Left ventricle myocardium superior (tissue), 1 donor: ENCODE measurements around the gene CCL20. TPM values are rescaled to one million over a fixed set of nuclear protein-coding genes. Genes with fewer than 3 reads are reported as not detected.
"Not testable (repeated sequence)": the region's sequence is repeated elsewhere in the genome, so short reads cannot be mapped to it uniquely, and the experiment has no call there.

ENCODE experiments used
- ATAC-seq: fragments of 200-7000 bp; cut with Tn5 transposase; one replicate; pipeline ENCODE4 v1.9.1; 2020; ENCODE audit warnings: mild to moderate bottlenecking, moderate library complexity
- DNase-seq: peaks from one replicate; pipeline ENCODE4 v3.0.0-alpha.2; 2020
- intact Hi-C: fragments of 100-400 bp; cut with micrococcal nuclease; formaldehyde crosslinking; loops from one replicate; pipeline ENCODE4 v1.11.0; 2022
- total RNA-seq: library from RNA; stranded (reverse); fragmentation: NEBNext Ultra II Directional; extraction: Animal tissue kit (Norgen Biotek cat#: 25700); gene quantifications from one replicate; pipeline ENCODE4 v1.2.1, GENCODE V29; 2021
- donor health status: DM: no; HTN: yes; CAD: no; lungs with severe emphysema.

Gene CCL20
- total RNA-seq, 1 donor from 2014 or later, result not detected

DNA sequence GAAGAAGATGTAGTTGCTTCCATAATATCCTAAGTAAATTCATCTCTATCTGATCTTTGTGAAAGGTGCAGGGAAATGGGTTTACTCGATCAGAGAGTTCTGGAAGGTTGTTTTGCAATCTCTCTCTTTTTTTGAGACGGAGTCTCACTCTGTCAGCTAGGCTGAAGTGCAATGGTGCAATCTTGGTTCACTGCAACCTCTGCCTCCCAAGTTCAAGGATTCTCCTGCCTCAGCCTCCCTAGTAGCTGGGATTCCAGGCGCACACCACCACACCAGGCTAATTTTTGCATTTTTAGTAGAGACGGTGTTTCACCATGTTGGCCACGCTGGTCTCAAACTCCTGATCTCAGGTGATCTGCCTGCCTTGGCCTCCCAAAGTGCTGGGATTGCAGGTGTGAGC is 16.9 kb upstream of the CCL20 start:
- intact Hi-C loops, DNase-seq, ATAC-seq: not testable (repeated sequence)

DNA sequence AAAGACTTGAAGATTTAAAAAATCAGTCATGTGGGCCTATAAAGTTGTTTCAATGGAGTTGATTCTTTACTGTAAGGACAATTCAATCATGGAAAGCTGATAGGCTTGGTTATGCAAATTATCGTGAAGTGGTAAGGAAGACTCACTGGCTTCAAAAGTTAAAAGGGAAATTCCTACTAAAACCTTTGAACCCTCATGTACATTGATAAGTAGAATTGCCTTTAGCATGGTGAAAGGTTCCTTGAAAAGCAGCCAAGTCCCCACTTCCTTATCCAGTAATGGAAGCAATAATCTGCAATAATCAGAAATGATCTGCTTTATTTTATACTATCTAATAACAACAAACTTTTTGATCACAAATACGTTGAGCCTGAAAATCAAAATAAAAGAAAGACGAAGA is 14.4 kb upstream of the CCL20 start:
- intact Hi-C loops, result no loop called here
- no peak for ATAC-seq
- no peak for DNase-seq

DNA sequence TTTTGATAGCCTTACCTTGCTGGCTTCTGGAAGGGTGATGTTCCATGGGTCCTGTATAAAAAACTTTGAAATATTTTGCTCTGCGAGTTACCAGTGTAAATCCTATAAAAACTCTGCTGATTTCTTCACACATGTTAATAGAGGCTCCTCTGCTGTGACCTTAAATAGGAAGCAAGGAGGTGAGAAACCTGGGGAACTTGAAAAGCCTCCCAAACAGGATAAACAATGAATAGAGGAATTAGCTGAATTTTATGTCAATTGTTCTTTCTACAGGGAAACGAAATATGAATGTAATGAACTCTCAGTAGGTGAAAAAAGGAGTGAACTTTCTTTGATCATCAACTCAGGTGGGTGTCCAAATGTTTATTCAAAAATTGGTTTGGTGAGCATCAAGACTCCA is 10.8 kb upstream of the CCL20 start:
- no peak for DNase-seq
- ATAC-seq, result no peak
- intact Hi-C loops, result no loop called here

- no peak for DNase-seq
- intact Hi-C loops, result no loop called here
Measured at GRCh38 chr2:227804975-227805374, 8.7 kb upstream of the CCL20 start.

DNA sequence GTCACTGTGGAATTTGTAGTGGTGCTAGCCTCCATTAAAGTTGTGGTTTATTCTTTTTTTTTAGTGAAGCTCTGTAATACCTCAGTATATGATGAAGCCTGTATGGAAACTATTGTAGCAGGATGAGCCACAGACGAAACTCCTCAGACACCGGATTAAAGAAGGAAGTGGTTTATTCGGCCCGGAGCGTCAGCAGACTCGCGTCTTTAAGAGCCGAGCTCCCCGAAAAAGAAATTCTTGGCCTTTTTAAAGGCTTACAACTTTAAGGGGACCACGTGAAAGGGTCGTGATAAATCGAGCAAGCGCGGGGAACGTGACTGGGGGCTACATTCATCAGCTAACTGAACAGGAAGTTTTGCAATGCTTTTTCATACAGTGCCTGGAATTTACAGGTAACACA is 8.1 kb upstream of the CCL20 start:
- intact Hi-C loops, result no loop called here
- DNase-seq, result no peak
- no peak for ATAC-seq

More at GRCh38 chr2:227804975-227805374, 8.7 kb upstream of the CCL20 start:
- no peak for ATAC-seq

DNA sequence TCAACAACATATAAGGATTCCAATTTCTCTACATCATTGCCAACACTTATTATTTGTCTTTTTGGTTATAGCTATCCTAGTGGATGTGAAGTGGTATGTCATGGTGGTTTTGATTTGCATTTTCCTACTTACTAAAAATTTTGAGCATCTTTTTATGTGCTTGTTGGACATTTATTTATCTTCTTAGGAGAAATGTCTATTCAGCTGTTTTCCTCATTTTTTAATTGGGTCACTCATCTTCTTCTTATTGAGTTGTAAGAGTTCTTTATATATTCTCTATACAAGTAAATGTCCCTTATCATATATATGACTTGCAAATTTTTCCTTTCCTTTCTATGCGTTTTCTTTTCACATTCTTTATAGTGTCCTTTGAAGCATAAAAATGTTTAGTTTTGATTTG is 4.7 kb upstream of the CCL20 start:
- DNase-seq (no peak), ATAC-seq (no peak)
- intact Hi-C loops, result no loop called here

GRCh38 chr2:227812001-227812400 is 1.6 kb upstream of the CCL20 start:
- intact Hi-C loops, result no loop called here
- no peak for ATAC-seq
- no peak for DNase-seq

- intact Hi-C loops, result no loop called here
- no peak for DNase-seq
- no peak for ATAC-seq
Measured at GRCh38 chr2:227813229-227813561, 447 bp upstream of the CCL20 start.

DNA sequence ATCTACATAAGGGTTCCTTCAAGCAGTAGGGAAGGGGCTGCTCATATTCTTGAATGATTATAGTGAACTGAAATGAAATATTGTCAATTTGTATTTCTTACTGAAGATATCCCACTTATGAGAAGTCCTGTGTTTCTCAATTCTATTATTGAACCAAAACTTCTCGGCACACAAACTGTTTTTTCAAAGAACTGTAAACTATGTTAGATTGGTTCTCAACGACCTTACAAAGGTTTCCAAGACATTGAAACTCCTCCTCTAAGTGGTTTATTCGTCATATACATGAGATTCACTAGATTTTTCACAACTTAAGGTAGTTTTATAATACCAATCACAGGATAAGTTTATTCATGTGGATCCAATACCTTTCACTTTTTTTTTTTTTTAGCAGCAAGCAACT is 1.4 kb downstream of the CCL20 start:
- intact Hi-C loops, result no loop called here
- no peak for ATAC-seq

GRCh38 chr2:227816507-227817294 is 3.1 kb downstream of the CCL20 start:
- DNase-seq (no peak), ATAC-seq (no peak)
- intact Hi-C loops, result no loop called here

More for the DNA sequence above, 1.4 kb downstream of the CCL20 start:
- DNase-seq, result no peak

GRCh38 chr2:227817336-227817735 is 3.7 kb downstream of the CCL20 start:
- DNase-seq, result no peak
- ATAC-seq, result no peak
- intact Hi-C loops, result no loop called here

GRCh38 chr2:227817850-227818674 is 4.4 kb downstream of the CCL20 start:
- peak; percentile 76 for DNase-seq
- intact Hi-C loops, result no loop called here
- ATAC-seq, result peak; percentile 82

DNA sequence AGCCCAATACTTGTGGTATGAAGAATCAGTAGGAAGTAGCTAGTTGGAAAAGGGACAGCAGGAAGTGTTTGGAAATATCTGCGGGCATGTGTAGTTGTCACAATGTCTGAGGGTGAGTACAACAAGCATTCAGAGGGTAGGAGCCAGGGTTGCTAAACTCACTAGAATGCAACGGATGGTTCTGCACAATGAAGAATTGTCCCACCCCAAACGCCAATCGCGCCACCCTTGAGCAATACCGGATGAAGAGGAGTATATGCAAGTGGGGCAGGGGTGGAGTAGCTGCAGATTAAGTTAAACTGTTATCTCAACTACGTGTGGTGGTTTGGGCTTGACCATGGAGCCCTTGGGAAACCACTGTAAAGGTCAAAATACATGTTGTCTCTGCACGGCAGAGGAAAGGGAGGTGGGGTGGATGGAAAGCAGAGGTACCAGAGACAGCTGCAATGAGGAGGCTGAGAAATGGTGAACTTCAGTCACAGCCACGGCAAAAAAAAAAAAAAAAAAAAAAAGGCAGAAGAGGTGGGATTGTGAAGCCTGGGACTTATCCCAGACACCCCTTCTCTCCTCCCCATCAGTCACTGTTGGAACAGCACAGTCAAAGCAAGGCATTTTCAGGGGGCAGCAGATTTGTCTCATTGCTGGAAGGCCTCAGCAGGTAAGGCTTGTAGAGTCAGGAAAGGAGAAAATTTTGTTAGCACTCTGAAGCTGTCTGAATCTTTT is 5.2 kb downstream of the CCL20 start:
- peak; percentile 84 for ATAC-seq
- intact Hi-C loops, result no loop called here
- peak; percentile 54 for DNase-seq

GRCh38 chr2:227819398-227819697 is 5.7 kb downstream of the CCL20 start:
- ATAC-seq, result no peak
- intact Hi-C loops, result no loop called here
- no peak for DNase-seq

GRCh38 chr2:227821043-227821942 is 7.7 kb downstream of the CCL20 start:
- ATAC-seq, result no peak
- intact Hi-C loops, result no loop called here

DNA sequence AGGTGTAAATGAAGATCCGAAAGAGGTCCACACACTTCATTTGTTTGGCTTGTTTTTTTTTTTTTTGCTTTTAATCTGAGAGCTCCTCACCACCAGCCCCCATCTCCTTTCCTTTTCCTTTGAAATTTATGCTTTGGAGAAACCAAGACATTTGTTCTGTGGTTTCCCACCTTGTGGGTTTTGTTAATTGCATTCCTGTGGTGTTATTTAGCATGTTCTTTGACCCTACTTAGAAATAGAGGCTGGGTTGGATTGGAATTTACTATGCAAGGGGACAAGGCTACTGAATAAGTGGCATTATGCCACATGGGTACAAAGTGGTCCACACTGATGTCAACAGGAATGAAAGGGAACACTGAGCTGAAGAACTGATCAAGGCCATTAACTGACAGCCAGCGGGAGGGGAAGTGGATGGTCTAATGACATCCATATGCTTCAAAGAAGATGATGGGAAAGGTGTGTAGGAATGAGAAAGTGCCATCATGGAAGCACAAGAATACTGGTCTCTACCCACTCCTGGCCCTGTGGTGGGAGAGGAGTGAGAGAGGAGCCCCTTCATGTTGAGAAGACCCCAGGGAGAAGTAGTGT is 8.9 kb downstream of the CCL20 start:
- ATAC-seq, result no peak
- no peak for DNase-seq
- intact Hi-C loops, result no loop called here

More at GRCh38 chr2:227821043-227821942, 7.7 kb downstream of the CCL20 start:
- DNase-seq, result no peak

DNA sequence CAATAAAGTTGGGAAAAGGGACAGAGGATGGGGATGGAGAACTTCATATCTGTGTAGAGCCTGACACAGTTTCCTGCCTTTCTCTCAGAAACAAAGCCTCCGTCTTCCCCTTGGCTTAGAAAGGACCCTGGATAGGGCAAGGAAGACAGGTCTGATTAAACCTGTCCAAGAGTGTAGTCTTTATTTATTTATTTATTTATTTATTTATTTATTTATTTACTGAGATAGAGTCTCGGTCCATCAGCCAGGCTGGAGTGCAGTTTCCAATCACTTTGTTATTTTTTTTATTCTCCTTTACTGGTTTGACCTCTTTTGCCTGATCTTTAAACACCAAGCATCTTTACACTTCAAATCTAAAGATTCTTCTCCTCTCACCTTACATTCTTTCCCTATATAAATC is 10.3 kb downstream of the CCL20 start:
- DNase-seq (no peak), ATAC-seq (no peak)
- intact Hi-C loops, result no loop called here

DNA sequence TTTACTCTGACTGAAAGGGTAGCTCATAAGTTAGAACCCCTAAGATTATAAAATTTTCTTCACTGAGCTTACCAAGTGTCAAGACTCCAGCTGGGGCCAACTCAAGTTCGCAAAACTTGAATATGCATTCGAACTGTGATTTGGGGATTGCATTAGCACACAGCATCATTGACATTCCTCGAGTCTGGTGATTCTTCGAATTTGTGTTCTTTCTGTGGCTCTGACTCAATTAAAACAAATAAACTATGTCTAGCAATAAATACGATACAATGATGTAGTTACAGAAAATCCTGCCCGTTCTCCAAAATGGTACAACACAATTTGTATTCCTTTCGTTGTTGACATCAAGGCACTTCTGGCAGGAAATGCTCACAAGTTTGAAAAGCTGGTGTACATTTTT is 11.1 kb downstream of the CCL20 start:
- DNase-seq (no peak), ATAC-seq (no peak)
- intact Hi-C loops, result no loop called here

GRCh38 chr2:227826019-227826521 is 12.4 kb downstream of the CCL20 start:
- DNase-seq (no peak), ATAC-seq (no peak)
- intact Hi-C loops, result no loop called here
